HG02642 (cell line): Measurements from ENCODE around the gene GRIK1.

Experiments used
- ATAC-seq: cut with Tn5 transposase; IDR thresholded peaks from one replicate; pipeline ENCODE4 v1.9.1; 2021; ENCODE audit warnings: mild to moderate bottlenecking; ENCODE audit not compliant: unreplicated experiment, poor library complexity

GRIK1 gene

GRCh38 chr21:29506947-29507346, 432.8 kb downstream of the GRIK1 start:
- ATAC-seq = no peak

- ATAC-seq = no peak
Observed at GRCh38 chr21:29506214-29506613, 433.6 kb downstream of the GRIK1 start.

DNA sequence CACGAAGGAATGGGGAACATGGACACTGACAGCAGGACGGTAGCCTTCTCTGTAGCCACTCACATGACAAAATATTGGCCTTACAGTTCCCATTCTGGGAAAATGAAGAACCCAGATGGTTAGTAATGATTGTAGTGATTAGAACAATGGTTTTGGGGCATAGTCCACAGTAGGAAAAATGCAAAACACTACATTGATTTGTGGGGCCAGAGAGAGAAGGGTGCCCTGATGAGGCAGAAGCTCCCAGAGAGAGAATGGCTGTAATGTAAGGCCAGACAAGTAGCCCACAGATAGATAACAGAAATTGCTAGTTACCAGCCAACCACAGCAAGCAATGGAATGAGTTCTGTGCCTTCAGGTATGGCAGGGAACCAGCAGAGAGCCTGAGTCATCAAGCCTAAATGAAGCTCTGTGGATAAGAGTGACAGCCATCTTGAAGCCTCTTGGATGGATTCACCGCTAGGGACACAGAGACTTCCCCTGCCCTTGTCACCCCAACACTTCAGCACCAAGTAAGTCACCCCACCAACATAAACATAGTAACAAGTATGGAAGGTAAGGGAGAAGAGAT, 435.0 kb downstream of the GRIK1 start:
- no peak for ATAC-seq

DNA sequence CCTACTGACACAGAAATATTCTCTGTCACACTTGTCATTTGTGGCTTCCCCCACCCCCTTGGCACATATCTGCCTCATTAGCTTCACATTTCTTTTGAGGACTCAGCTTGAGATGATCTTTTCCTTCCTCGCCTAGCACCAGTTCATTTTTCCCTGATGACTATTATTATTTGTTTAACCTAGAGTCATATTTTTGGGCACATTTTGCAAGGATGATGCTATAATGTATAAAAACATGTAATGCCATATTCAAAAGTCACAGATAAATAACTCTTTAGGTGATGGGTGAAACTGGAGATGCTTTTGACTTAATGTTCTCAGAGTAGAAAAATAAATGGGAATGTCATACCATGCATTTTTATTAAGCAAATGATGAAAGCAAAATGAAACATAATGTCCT, 438.3 kb downstream of the GRIK1 start:
- ATAC-seq = no peak

DNA sequence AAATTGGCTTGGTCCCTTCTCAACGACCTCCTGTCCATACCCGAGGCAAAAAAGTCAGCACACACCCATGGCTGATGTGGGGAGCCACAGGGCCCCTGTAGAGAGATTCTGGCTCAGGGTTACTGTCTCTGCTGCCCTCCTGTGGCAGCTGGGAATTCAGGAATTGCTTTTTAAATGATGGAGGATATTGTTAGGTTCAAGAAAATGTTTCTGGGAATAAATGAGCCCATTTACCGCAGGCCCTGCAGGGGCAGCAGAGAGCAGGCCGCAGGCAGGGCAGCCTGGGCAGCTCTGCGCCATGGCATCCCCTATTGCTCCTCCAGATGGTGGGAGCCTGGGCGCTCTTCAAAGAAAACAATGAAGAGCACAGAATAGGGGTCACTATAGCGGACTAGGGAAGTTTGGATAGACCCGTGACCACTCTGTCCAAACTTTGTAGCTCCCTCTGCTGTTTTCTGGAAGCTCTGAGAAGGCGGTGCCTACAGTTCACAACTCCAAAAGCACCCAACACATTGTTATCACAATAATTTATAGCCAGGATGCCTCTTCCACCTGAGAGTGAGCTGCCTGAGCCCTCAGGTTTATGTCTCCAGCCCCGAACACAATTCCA, 440.0 kb downstream of the GRIK1 start:
- no peak for ATAC-seq

DNA sequence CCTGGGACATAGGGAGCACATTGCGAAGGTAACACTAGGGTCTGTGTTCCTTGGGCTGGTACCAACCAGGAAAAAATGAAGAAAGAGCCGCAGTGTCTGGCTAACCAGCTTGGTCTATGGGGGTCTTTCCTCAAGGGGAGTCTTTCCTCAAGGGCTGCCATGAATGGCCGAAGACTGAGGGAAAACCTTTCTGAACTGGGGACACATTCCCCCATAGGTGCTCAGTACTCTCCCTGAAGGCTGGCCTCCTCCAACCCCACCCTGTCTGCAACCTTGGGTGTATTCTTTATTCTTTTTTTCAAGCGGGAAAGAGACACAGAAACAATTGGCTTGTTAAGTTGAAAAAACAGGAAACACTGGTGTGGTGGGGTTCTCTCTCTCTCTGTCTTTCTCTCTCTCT, 440.6 kb downstream of the GRIK1 start:
- ATAC-seq = no peak

GRCh38 chr21:29496337-29496736, 443.5 kb downstream of the GRIK1 start:
- ATAC-seq = no peak

DNA sequence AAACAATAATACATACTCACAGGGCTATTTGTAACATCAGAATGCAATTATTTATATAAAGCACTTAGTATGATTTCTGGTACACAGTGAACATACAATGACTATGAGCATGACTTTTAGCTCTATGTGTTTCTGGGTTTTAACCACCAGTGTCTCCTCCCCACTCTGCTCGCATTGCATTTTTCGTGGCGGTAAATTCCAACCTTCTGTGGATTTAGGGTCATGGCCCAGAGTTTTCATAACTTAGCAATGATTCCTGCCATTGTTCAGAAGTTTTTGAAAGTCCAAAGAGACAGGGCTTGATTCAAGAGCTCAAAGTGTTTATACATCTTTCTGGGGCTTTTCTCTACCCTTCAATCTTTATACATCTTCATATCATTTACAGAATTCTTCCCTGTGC, 449.8 kb downstream of the GRIK1 start:
- ATAC-seq = no peak

GRCh38 chr21:29487154-29487553, 452.6 kb downstream of the GRIK1 start:
- no peak for ATAC-seq
